Stimulated activated CD8-positive, alpha-beta memory T cell treated with anti-CD3 and anti-CD28 coated beads, Interleukin-2, amount 100 ng/mL, for 1 hour (primary cell): ENCODE results near the gene HTR1E.
"Not testable (repeated sequence)": the region's sequence is repeated elsewhere in the genome, so short reads cannot be mapped to it uniquely, and the experiment has no call there.

Experiments used
- DNase-seq, 2 donors: peaks; one replicate each; pipeline ENCODE4 v3.0.0-alpha.2; 2020; ENCODE audit warnings: low read depth in 2 of 2

HTR1E gene

GRCh38 chr6:86973088-86973487 is 35.8 kb downstream of the HTR1E start:
- no peak for DNase-seq

DNA sequence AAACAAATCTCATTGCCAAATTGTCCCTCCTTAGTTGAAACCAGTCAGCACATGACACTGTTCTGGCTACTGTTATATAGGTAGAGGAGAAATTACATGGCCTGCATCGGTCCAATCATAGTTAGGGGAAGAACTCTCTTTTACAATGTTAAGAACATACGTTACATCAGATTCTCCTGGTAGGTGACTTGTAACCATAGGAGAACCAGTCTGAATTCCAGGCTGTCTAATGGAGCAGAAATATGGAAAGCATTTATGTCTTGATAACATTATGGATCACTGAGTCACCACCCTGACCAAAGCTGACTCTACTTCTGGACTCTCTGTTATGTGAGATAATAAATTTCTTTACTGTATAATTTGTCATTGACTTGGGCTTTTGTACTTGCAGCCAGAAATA is 40.9 kb downstream of the HTR1E start:
- no peak for DNase-seq

DNA sequence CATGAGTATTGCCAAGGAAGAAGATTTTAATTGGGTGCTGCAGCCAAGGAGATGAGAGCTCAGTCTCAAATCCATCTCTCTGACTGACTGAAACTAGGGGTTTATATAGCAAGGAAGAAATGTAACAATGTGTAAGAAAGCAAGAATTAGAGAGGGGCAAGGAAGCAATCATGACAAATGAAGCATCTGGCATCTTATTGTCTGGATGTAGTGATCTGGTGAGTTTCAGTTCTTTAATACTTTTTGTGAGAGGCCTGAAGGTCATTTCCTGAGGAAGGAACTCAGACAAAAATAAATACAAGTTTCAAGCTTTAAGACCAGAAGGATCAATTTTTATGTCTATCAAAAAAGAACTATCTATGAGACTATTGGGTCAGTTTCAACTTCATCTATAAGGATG is 64.2 kb downstream of the HTR1E start:
- DNase-seq: no peak

- DNase-seq: not testable (repeated sequence)
These were observed 65.1 kb downstream of the HTR1E start for GRCh38 chr6:87002391-87002790.

GRCh38 chr6:87006541-87006940 is 69.2 kb downstream of the HTR1E start:
- DNase-seq: not testable (repeated sequence)

DNA sequence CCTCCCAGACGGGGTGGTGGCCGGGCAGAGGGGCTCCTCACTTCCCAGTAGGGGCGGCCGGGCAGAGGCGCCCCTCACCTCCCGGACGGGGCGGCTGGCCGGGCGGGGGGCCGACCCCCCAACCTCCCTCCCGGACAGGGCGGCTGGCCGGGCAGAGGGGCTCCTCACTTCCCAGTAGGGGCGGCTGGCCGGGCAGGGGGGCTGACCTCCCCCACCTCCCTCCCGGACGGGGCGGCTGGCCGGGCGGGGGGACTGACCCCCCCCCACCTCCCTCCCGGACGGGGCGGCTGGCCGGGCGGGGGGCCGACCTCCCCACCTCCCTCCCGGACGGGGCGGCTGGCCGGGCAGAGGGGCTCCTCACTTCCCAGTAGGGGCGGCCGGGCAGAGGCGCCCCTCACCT is 72.3 kb downstream of the HTR1E start:
- DNase-seq: not testable (repeated sequence)

GRCh38 chr6:87012035-87012434 is 74.7 kb downstream of the HTR1E start:
- no peak for DNase-seq

DNA sequence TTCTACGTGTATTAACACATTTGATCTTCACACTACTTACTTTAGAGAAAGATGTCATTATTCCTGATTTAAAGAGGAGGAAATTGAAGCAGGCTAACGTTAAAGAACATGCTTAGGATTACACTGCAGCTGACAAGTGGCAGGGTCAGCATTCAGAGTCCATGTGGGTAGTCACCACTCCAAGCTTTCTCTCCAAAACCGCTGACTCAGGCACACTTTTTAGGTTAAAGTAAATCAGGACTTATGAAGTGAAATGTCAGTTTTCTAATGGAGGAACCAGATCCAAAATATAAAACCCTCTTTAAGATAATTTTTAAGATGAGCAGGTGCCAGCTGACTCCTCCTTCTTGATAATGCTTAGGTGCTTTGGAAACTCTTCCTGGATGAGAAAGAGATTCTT is 75.4 kb downstream of the HTR1E start:
- DNase-seq: no peak

GRCh38 chr6:87016772-87017171 is 79.4 kb downstream of the HTR1E start:
- DNase-seq: no peak

DNA sequence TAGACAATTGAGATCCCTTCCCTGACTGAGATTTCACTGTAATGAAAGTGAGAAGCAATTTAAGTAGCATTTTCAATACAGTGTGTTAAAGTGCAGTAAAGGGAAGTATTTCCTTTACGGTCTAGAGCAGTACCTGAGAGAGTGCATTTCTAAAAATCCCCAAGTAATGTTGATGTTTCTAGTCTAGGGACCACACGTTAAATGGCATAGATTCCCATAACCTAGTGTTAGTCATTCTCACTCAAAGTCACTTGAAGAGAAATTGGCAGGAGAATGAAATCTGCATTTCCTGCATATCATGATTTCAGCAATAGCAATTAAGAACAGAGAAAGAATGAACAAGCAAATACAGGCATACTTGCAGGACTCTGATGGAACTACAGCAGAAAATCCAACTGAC is 89.7 kb downstream of the HTR1E start:
- no peak for DNase-seq

GRCh38 chr6:87029711-87030314 is 92.5 kb downstream of the HTR1E start:
- DNase-seq: no peak

- no peak for DNase-seq
These were observed 103.4 kb downstream of the HTR1E start for GRCh38 chr6:87040729-87041128.

GRCh38 chr6:87045521-87046075 is 108.3 kb downstream of the HTR1E start:
- DNase-seq: no peak

DNA sequence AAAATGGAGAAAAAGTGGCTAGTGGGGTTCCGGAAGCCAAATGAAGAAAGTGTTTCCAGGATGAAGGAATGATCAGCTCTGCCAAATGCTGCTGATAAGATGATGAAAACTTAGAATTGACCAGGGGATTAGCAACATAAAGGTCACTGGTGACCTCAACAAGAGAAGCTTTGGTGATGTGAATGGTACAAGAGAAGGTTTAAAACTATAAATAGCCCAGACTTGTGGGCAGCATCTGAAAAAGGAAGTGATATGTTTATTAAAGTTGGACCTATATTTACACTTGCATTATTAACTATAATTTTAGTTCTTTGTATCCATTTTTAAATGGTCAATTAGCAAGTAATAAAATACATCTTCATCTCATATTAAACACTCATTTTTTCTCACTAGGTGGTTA is 112.5 kb downstream of the HTR1E start:
- no peak for DNase-seq

DNA sequence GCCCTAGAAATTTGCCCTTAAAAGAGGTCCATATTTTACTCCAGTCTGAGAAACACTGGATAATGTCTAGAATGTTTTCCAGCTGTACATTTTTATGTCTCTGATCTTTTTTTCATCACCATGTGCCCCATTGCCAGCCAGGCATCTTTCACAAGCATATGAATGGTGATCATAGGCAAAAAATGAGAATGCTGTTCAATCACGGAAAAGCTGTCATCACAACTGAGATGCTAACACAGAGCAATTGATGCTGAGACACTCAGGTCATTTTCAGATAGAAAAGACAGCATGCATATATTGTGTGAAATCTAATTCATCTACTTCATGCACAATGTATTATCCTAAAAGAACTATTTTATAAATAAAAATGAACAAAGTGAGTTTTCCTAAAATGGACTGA is 116.0 kb downstream of the HTR1E start:
- DNase-seq: no peak

- DNase-seq: no peak
These were observed 117.0 kb downstream of the HTR1E start for GRCh38 chr6:87054143-87054833.

DNA sequence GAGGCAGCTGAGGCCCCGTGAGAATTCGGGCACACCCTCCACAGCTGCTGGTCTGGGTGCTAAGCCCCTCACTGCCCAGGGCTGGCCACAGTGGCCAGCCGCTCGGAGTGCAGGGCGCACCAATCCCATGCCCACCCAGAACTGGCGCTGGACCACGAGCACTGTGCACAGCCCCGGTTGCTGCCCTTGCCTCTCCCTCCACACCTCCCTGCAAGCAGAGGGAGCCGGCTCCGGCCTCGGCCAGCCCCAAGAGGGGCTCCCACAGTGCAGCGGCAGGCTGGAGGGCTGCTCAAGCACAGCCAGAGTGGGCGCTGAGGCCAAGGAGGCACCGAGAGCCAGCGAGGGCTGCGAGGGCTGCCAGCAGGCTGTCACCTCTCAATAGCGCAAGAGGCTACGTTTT is 122.6 kb downstream of the HTR1E start:
- no peak for DNase-seq

DNA sequence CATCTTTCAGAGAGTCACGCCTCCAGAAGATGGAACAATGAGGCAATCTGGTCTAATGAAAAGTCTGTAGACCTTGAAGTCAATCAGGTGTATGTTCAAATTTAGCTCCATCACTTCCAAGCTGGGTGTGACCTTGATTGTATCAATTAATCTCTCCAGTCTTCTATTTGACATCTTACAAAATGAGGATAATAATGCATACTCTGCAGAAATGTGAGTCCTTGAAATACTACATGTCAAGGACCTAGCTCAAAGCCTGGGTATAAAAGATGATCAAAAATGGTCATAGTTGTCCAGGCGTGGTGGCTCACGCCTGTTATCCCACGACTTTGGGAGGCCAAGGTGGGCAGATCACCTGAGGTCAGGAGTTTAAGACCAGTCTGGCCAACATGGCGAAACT is 127.8 kb downstream of the HTR1E start:
- DNase-seq: no peak
